CD4-positive, alpha-beta T cell treated with Interleukin-6 at 100 ng/mL for 8 hours (primary cell): ENCODE measurements around the gene DTD2.
"Not testable (repeated sequence)": the region's sequence is repeated elsewhere in the genome, so short reads cannot be mapped to it uniquely, and the experiment has no call there.

ENCODE experiments used
- DNase-seq: peaks from one replicate; pipeline ENCODE4 v3.0.0-alpha.2; 2020; ENCODE audit warnings: mixed read lengths, low spot score

Gene DTD2

GRCh38 chr14:31456841-31457664 lies at the start of gene DTD2:
DTD2 (minus strand) TSS chr14:31457506; CDS start chr14:31457393, 113 bp downstream.
- peak; percentile 90 for DNase-seq

GRCh38 chr14:31505411-31505810 lies 48.1 kb upstream of the DTD2 start:
- no peak for DNase-seq

GRCh38 chr14:31501870-31502269 lies 44.6 kb upstream of the DTD2 start:
- no peak for DNase-seq

GRCh38 chr14:31492759-31493498 lies 35.6 kb upstream of the DTD2 start:
- no peak for DNase-seq

- no peak for DNase-seq
These were observed 32.4 kb upstream of the DTD2 start for GRCh38 chr14:31489691-31490090.

GRCh38 chr14:31487886-31488285 lies 30.6 kb upstream of the DTD2 start, which contains the start of gene GPR33:
GPR33 (minus strand) TSS chr14:31488039; CDS start chr14:31483965, 4,074 bp downstream.
- no peak for DNase-seq

- DNase-seq, result no peak
These were observed 29.5 kb upstream of the DTD2 start for GRCh38 chr14:31486764-31487163.

- DNase-seq, result no peak
These were observed 27.4 kb upstream of the DTD2 start for GRCh38 chr14:31484754-31485153.

GRCh38 chr14:31480156-31480555 lies 22.9 kb upstream of the DTD2 start:
- DNase-seq, result no peak

GRCh38 chr14:31479027-31479426 lies 21.7 kb upstream of the DTD2 start:
- no peak for DNase-seq

GRCh38 chr14:31477248-31477647 lies 19.9 kb upstream of the DTD2 start:
- no peak for DNase-seq

- no peak for DNase-seq
These were observed 19.0 kb upstream of the DTD2 start for GRCh38 chr14:31476131-31476866.

GRCh38 chr14:31466554-31466953 lies 9.2 kb upstream of the DTD2 start:
- DNase-seq, result no peak

GRCh38 chr14:31465111-31465510 lies 7.8 kb upstream of the DTD2 start:
- DNase-seq, result no peak

GRCh38 chr14:31462450-31462849 lies 5.1 kb upstream of the DTD2 start:
- not testable (repeated sequence) for DNase-seq

- no peak for DNase-seq
These were observed 4.2 kb upstream of the DTD2 start for GRCh38 chr14:31461545-31461944.

- DNase-seq, result no peak
These were observed 656 bp upstream of the DTD2 start for GRCh38 chr14:31457665-31458659.

GRCh38 chr14:31449971-31450610 lies 7.2 kb downstream of the DTD2 start:
- peak; percentile 1 for DNase-seq

- no peak for DNase-seq
These were observed 8.2 kb downstream of the DTD2 start for GRCh38 chr14:31449136-31449535.

- DNase-seq, result no peak
These were observed 11.6 kb downstream of the DTD2 start for GRCh38 chr14:31445703-31446102.

- no peak for DNase-seq
These were observed 15.0 kb downstream of the DTD2 start for GRCh38 chr14:31442284-31442683.
